ENCODE results near the gene SP6. TPM values are rescaled to one million over a fixed set of nuclear protein-coding genes. Genes with fewer than 3 reads are reported as not detected.

Gene SP6
- total RNA-seq, 1 experiment from 2014 or later, result 3.1 TPM

- intact Hi-C loops (cut with micrococcal nuclease), result no loop called here
- CTCF ChIA-PET, result no interaction called here
Observed at GRCh38 chr17:47808036-47808829, 42.7 kb downstream of the SP6 start.

GRCh38 chr17:47807421-47807820 lies 43.5 kb downstream of the SP6 start:
- H3K4me2 ChIP-seq (ENCODE audit: low read length), result no peak overlapping the region
- ChIA-PET CTCF (no interaction called here), POLR2A (ENCODE audit: unreplicated experiment) (no interaction called here)
- H3K9ac ChIP-seq (ENCODE audit: low read length), result no peak overlapping the region
- no peak for ATAC-seq
- H3K27me3 ChIP-seq (ENCODE audit: low read length), result no peaks in the 10 kb centered on the region
- intact Hi-C loops (cut with micrococcal nuclease), result no loop called here
- no peak overlapping the region for H3K27ac ChIP-seq (ENCODE audit: low read length)
- TF ChIP-seq CTCF (conservative IDR thresholded peaks at IDR 0.05; ENCODE audit: low read depth, low read length) (no peak), EZH2phosphoT487 (IDR thresholded peaks at IDR 0.05; ENCODE audit: borderline replicate concordance, low read length) (no peak), EZH2 (IDR thresholded peaks at IDR 0.05; ENCODE audit: low read length, unreplicated experiment) (no peak)
- H2AFZ ChIP-seq (ENCODE audit: low read length), result no peak overlapping the region
- H3K4me1 ChIP-seq (ENCODE audit: insufficient read depth, low read length), result peaks cover 23% of the 10 kb centered on the region
- H3K36me3 ChIP-seq (ENCODE audit: low read depth, low read length), result peaks cover 37% of the 10 kb centered on the region
- no peaks in the 10 kb centered on the region for H3K79me2 ChIP-seq (ENCODE audit: low read length)
- no peaks in the 10 kb centered on the region for H3F3A ChIP-seq (ENCODE audit: low read length, unreplicated experiment)
- H3K4me3 ChIP-seq (ENCODE audit: low read length), result no peak overlapping the region
- no TSS peak for BruUV-seq (replicated peaks)
- peaks cover 20% of the 10 kb centered on the region for H4K20me1 ChIP-seq (ENCODE audit: low read length)
- H3K9me3 ChIP-seq (ENCODE audit: low read length), result no peaks in the 10 kb centered on the region
- DNase-seq, result no peak
- H3K9me2 ChIP-seq (replicated peaks; ENCODE audit: low read length), result no peaks in the 10 kb centered on the region

More at GRCh38 chr17:47808036-47808829, 42.7 kb downstream of the SP6 start:
- H3K4me3 ChIP-seq (ENCODE audit: low read length), result no peak overlapping the region
- H3K4me2 ChIP-seq (ENCODE audit: low read length), result no peak overlapping the region
- H3F3A ChIP-seq (ENCODE audit: low read length, unreplicated experiment), result no peaks in the 10 kb centered on the region
- no peaks in the 10 kb centered on the region for H3K79me2 ChIP-seq (ENCODE audit: low read length)
- DNase-seq (no peak), ATAC-seq (no peak)
- peaks cover 37% of the 10 kb centered on the region for H3K36me3 ChIP-seq (ENCODE audit: low read depth, low read length)
- no peak for TF ChIP-seq EZH2phosphoT487 (IDR thresholded peaks at IDR 0.05; ENCODE audit: borderline replicate concordance, low read length)
- TF ChIP-seq EZH2 (IDR thresholded peaks at IDR 0.05; ENCODE audit: low read length, unreplicated experiment), result no peak
- no peak for TF ChIP-seq CTCF (conservative IDR thresholded peaks at IDR 0.05; ENCODE audit: low read depth, low read length)
- H3K27ac ChIP-seq (ENCODE audit: low read length), result no peak overlapping the region
- POLR2A ChIA-PET (ENCODE audit: unreplicated experiment), result no interaction called here
- no peak overlapping the region for H3K9ac ChIP-seq (ENCODE audit: low read length)
- H2AFZ ChIP-seq (ENCODE audit: low read length), result no peak overlapping the region
- H3K9me2 ChIP-seq (replicated peaks; ENCODE audit: low read length), result no peaks in the 10 kb centered on the region
- no peaks in the 10 kb centered on the region for H3K9me3 ChIP-seq (ENCODE audit: low read length)
- BruUV-seq (replicated peaks), result TSS peak; percentile 14
- peaks cover 23% of the 10 kb centered on the region for H3K4me1 ChIP-seq (ENCODE audit: insufficient read depth, low read length)
- H4K20me1 ChIP-seq (ENCODE audit: low read length), result peaks cover 20% of the 10 kb centered on the region
- no peaks in the 10 kb centered on the region for H3K27me3 ChIP-seq (ENCODE audit: low read length)

GRCh38 chr17:47806913-47807255 lies 44.1 kb downstream of the SP6 start:
- H3K4me1 ChIP-seq (ENCODE audit: insufficient read depth, low read length), result peaks cover 23% of the 10 kb centered on the region
- H3K9me3 ChIP-seq (ENCODE audit: low read length), result no peaks in the 10 kb centered on the region
- no peak overlapping the region for H3K4me3 ChIP-seq (ENCODE audit: low read length)
- BruUV-seq (replicated peaks), result no TSS peak
- no peaks in the 10 kb centered on the region for H3K27me3 ChIP-seq (ENCODE audit: low read length)
- ATAC-seq, result no peak
- no peak overlapping the region for H3K4me2 ChIP-seq (ENCODE audit: low read length)
- DNase-seq, result no peak
- no peaks in the 10 kb centered on the region for H3F3A ChIP-seq (ENCODE audit: low read length, unreplicated experiment)
- no peak overlapping the region for H3K9ac ChIP-seq (ENCODE audit: low read length)
- H3K27ac ChIP-seq (ENCODE audit: low read length), result no peak overlapping the region
- CTCF ChIA-PET, result no interaction called here
- peaks cover 37% of the 10 kb centered on the region for H3K36me3 ChIP-seq (ENCODE audit: low read depth, low read length)
- H4K20me1 ChIP-seq (ENCODE audit: low read length), result peaks cover 20% of the 10 kb centered on the region
- POLR2A ChIA-PET (ENCODE audit: unreplicated experiment), result no interaction called here
- H2AFZ ChIP-seq (ENCODE audit: low read length), result no peak overlapping the region
- TF ChIP-seq CTCF (conservative IDR thresholded peaks at IDR 0.05; ENCODE audit: low read depth, low read length) (no peak), EZH2phosphoT487 (IDR thresholded peaks at IDR 0.05; ENCODE audit: borderline replicate concordance, low read length) (no peak), EZH2 (IDR thresholded peaks at IDR 0.05; ENCODE audit: low read length, unreplicated experiment) (no peak)
- intact Hi-C loops (cut with micrococcal nuclease), result no loop called here
- no peaks in the 10 kb centered on the region for H3K9me2 ChIP-seq (replicated peaks; ENCODE audit: low read length)
- no peaks in the 10 kb centered on the region for H3K79me2 ChIP-seq (ENCODE audit: low read length)

All from PC-3 (cell line).